Prostate gland (tissue), 2 donors: Measurements from ENCODE around the gene SUCLG1. TPM values are rescaled to one million over a fixed set of nuclear protein-coding genes. Genes with fewer than 3 reads are reported as not detected.

Source experiments
- DNase-seq: peaks from one replicate; pipeline ENCODE4 v3.0.0-alpha.2; 2019; ENCODE audit warnings: low spot score
- H3K27ac ChIP-seq, 2 donors: fragments of 200-600 bp; sonication (generic); 2 replicates each; pipeline ENCODE4 v1.5.1; 2017 to 2019
- H3K27me3 ChIP-seq: fragments of 200-600 bp; sonication (generic); replicated peaks from 2 replicates; pipeline ENCODE4 v1.5.1; 2019; ENCODE audit not compliant: insufficient read depth
- H3K36me3 ChIP-seq, 2 donors: fragments of 200-600 bp; sonication (generic); 1 replicate in 1 of 2; 2 replicates in 1 of 2; pipeline versions ENCODE4 v1.5.1 to v1.8.1; 2017 to 2019
- H3K4me1 ChIP-seq: fragments of 200-600 bp; sonication (generic); replicated peaks from 2 replicates; pipeline ENCODE4 v1.5.1; 2019
- H3K4me3 ChIP-seq, 2 donors: fragments of 200-600 bp; sonication (generic); 2 replicates each; pipeline ENCODE4 v1.5.1; 2017 to 2019
- H3K9me3 ChIP-seq: fragments of 200-600 bp; sonication (generic); 2 replicates; pipeline ENCODE4 v1.5.1; 2017
- POLR2A ChIP-seq: fragments of 450-650 bp; IDR thresholded peaks from one replicate; pipeline ENCODE4 v1.6.1; 2016; ENCODE audit warnings: antibody characterized with exemption, mild to moderate bottlenecking
- POLR2AphosphoS5 ChIP-seq: sonication (generic); formaldehyde crosslinking; IDR thresholded peaks from one replicate; pipeline ENCODE4 v1.6.1; 2017; ENCODE audit warnings: antibody characterized with exemption
- WGBS: methylation state at CpG from one replicate; pipeline ENCODE4 v1.1.5; 2018; 5-methylcytosine and 5-hydroxymethylcytosine counted together
- intact Hi-C: fragments of 100-400 bp; cut with DNase I; formaldehyde crosslinking; loops from one replicate; pipeline ENCODE4 v1.14.2; 2022
- total RNA-seq, 2 donors: library from RNA; depleted of rRNA; stranded (reverse); fragments of >200 nt; gene quantifications; one replicate each; pipeline ENCODE4 v1.1.0, GENCODE V29; 2016
- TF ChIP-seq, protein P1 (sequence below), 4 experiments: fragments of 200-600 bp in 2 of 4; fragments of 450-650 bp in 2 of 4; sonication (generic) in 2 of 4; IDR thresholded peaks; 1 replicate in 3 of 4; 2 replicates in 1 of 4; pipeline ENCODE4 v1.5.1; 2016 to 2019; ENCODE audit warnings: antibody characterized with exemption in 4 of 4, mild to moderate bottlenecking in 2 of 4, moderate library complexity in 2 of 4

The SUCLG1 gene
- total RNA-seq, 2 donors from 2014 or later: 50.3 to 92.2 TPM

DNA sequence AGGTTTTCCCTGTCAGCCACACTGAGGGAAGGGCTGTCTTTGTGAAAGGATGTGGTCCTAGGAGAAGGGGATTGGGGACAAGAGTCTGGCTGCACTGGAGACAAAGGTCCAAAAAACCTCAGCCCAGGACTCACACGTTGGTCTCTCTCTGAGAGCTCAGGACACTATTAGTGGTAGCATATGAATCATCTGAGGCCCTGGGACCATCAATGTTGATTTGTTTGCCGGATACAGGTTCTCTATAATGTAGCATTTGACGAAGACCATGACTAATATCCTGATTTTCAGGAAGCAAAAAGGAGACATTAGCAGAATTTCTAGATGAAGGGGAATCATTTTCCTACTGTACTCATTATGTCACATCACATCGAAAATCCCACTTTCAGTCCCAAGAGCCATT lies 35.0 kb upstream of the SUCLG1 start:
- no peaks in the 10 kb centered on the region for H3K4me1 ChIP-seq
- no peaks in the 10 kb centered on the region for H3K9me3 ChIP-seq
- intact Hi-C loops: no loop called here
- no peaks in the 10 kb centered on the region for H3K36me3 ChIP-seq
- TF ChIP-seq POLR2A: no peak
- TF ChIP-seq, protein P1, sequence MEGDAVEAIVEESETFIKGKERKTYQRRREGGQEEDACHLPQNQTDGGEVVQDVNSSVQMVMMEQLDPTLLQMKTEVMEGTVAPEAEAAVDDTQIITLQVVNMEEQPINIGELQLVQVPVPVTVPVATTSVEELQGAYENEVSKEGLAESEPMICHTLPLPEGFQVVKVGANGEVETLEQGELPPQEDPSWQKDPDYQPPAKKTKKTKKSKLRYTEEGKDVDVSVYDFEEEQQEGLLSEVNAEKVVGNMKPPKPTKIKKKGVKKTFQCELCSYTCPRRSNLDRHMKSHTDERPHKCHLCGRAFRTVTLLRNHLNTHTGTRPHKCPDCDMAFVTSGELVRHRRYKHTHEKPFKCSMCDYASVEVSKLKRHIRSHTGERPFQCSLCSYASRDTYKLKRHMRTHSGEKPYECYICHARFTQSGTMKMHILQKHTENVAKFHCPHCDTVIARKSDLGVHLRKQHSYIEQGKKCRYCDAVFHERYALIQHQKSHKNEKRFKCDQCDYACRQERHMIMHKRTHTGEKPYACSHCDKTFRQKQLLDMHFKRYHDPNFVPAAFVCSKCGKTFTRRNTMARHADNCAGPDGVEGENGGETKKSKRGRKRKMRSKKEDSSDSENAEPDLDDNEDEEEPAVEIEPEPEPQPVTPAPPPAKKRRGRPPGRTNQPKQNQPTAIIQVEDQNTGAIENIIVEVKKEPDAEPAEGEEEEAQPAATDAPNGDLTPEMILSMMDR (IDR thresholded peaks at IDR 0.05): no peak
- no peak for TF ChIP-seq POLR2AphosphoS5
- no peaks in the 10 kb centered on the region for H3K27me3 ChIP-seq
- DNase-seq: no peak
- 84% methylated on average over 4 of the region's 4 CpGs for WGBS
- no peak overlapping the region for H3K4me3 ChIP-seq
- H3K27ac ChIP-seq: no peak overlapping the region

- DNase-seq: no peak
- 74% methylated on average over 5 of the region's 5 CpGs for WGBS
- intact Hi-C loops: no loop called here
Observed at GRCh38 chr2:84493514-84493913, 34.4 kb upstream of the SUCLG1 start.

GRCh38 chr2:84492571-84492970 lies 33.5 kb upstream of the SUCLG1 start:
- no peak for DNase-seq
- Histone ChIP-seq H3K36me3 (no peaks in the 10 kb centered on the region), H3K27me3 (no peaks in the 10 kb centered on the region), H3K4me1 (no peaks in the 10 kb centered on the region), H3K9me3 (no peaks in the 10 kb centered on the region), H3K4me3 (no peak overlapping the region), H3K27ac (no peak overlapping the region)
- intact Hi-C loops: no loop called here
- TF ChIP-seq POLR2A (no peak), POLR2AphosphoS5 (no peak)
- TF ChIP-seq, protein P1 (IDR thresholded peaks at IDR 0.05): no peak
- 78% methylated on average over 1 of the region's 1 CpG for WGBS

More at GRCh38 chr2:84493514-84493913, 34.4 kb upstream of the SUCLG1 start:
- Histone ChIP-seq H3K27me3 (no peaks in the 10 kb centered on the region), H3K9me3 (no peaks in the 10 kb centered on the region), H3K4me3 (no peak overlapping the region), H3K36me3 (no peaks in the 10 kb centered on the region), H3K4me1 (no peaks in the 10 kb centered on the region), H3K27ac (no peak overlapping the region)
- no peak for TF ChIP-seq POLR2A

DNA sequence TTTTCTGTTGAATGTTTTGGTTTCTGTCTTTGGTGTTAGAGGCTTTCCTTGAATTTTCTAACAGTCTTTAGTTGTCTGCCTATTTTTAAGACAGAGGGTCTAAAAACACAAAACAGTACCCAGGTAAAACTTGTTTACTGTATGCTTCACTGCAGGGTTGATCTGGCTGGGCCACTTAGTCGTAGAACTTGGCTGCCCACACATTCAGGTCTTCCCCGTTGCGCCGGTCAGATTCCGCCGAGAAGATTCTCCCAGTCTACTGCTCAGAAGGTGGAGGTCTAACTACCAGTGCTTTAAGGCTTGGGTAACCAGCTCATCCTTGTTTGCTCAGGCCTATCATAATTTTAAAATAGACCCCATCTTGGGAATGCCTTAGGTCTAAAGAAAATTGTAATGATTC lies 32.7 kb upstream of the SUCLG1 start:
- no peak overlapping the region for H3K4me3 ChIP-seq
- H3K27ac ChIP-seq: no peak overlapping the region
- intact Hi-C loops: no loop called here
- no peaks in the 10 kb centered on the region for H3K9me3 ChIP-seq
- no peak for TF ChIP-seq POLR2AphosphoS5
- H3K27me3 ChIP-seq: no peaks in the 10 kb centered on the region
- 89% methylated on average over 6 of the region's 6 CpGs for WGBS
- DNase-seq: no peak
- no peaks in the 10 kb centered on the region for H3K36me3 ChIP-seq
- H3K4me1 ChIP-seq: no peaks in the 10 kb centered on the region

GRCh38 chr2:84491256-84491655 lies 32.2 kb upstream of the SUCLG1 start:
- intact Hi-C loops: no loop called here
- H3K36me3 ChIP-seq: no peaks in the 10 kb centered on the region
- no peak overlapping the region for H3K4me3 ChIP-seq
- no peak overlapping the region for H3K27ac ChIP-seq
- H3K27me3 ChIP-seq: no peaks in the 10 kb centered on the region
- H3K9me3 ChIP-seq: no peaks in the 10 kb centered on the region
- 65% methylated on average over 2 of the region's 2 CpGs for WGBS
- DNase-seq: no peak
- H3K4me1 ChIP-seq: no peaks in the 10 kb centered on the region
- TF ChIP-seq POLR2AphosphoS5 (no peak), POLR2A (no peak)
- TF ChIP-seq, protein P1 (IDR thresholded peaks at IDR 0.05): no peak

- Histone ChIP-seq H3K36me3 (no peaks in the 10 kb centered on the region), H3K27ac (peak overlapping the region; percentile 30 to 52), H3K4me1 (no peaks in the 10 kb centered on the region), H3K27me3 (no peaks in the 10 kb centered on the region), H3K4me3 (no peak overlapping the region), H3K9me3 (no peaks in the 10 kb centered on the region)
- TF ChIP-seq, protein P1 (IDR thresholded peaks at IDR 0.05): no peak
- TF ChIP-seq POLR2A (no peak), POLR2AphosphoS5 (no peak)
- intact Hi-C loops: no loop called here
- WGBS: 42% methylated on average over 3 of the region's 3 CpGs
- no peak for DNase-seq
Observed at GRCh38 chr2:84487298-84487996, 28.4 kb upstream of the SUCLG1 start.
